ENCODE results near the gene GOLGA3.
"Not testable (repeated sequence)": the region's sequence is repeated elsewhere in the genome, so short reads cannot be mapped to it uniquely, and the experiment has no call there.

GOLGA3 gene, protein sequence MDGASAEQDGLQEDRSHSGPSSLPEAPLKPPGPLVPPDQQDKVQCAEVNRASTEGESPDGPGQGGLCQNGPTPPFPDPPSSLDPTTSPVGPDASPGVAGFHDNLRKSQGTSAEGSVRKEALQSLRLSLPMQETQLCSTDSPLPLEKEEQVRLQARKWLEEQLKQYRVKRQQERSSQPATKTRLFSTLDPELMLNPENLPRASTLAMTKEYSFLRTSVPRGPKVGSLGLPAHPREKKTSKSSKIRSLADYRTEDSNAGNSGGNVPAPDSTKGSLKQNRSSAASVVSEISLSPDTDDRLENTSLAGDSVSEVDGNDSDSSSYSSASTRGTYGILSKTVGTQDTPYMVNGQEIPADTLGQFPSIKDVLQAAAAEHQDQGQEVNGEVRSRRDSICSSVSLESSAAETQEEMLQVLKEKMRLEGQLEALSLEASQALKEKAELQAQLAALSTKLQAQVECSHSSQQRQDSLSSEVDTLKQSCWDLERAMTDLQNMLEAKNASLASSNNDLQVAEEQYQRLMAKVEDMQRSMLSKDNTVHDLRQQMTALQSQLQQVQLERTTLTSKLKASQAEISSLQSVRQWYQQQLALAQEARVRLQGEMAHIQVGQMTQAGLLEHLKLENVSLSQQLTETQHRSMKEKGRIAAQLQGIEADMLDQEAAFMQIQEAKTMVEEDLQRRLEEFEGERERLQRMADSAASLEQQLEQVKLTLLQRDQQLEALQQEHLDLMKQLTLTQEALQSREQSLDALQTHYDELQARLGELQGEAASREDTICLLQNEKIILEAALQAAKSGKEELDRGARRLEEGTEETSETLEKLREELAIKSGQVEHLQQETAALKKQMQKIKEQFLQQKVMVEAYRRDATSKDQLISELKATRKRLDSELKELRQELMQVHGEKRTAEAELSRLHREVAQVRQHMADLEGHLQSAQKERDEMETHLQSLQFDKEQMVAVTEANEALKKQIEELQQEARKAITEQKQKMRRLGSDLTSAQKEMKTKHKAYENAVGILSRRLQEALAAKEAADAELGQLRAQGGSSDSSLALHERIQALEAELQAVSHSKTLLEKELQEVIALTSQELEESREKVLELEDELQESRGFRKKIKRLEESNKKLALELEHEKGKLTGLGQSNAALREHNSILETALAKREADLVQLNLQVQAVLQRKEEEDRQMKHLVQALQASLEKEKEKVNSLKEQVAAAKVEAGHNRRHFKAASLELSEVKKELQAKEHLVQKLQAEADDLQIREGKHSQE (N-terminal part only)

DNA sequence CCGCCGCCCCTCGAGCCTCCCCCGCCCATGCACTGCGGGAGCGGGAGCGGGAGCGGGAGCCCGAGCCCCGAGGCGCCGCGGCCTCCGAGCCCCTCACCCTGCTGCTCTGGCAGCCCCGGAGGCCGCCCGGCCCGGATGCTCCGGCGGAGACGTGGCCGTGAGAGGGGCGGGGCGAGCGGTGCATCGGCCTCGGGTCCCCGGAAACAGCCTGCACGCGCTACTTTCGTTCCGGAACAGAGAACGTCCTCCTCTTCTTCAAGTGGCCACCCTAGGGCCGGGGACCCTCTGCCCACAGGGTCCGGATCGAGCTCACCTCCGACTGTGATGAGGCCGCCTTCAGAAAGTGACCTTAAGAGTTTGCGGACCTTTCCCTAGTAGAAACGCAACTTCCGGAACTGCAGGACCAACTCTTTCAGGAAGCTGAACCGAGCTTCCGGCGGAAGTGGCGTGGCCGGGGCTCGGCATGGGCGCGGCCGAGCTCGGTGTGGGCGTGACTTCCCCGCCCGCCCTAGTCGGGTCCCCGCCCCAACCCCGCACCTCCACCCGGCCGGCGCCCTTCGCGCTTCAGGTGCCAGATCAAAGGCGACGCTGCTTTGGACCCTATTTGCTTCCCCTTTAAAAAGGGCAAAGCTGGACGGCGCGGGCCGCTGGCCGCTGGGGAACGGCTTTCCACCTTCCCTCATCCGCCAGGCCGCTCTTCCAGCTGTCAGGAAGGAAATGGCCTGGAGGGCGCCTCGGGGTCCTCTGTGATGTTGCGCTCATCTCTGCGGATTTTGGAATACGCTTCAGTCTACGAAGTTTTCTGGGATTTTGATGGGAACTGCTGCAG lies at the start of gene GOLGA3:
GOLGA3 (minus strand) TSS at position 164 of the 829 bp plus-strand sequence. CDS start 6,741 bp downstream, outside the sequence.
- H3K4me3 ChIP-seq (ENCODE audit: low read depth, low read length): peak within 1 kb of the TSS; percentile 96
- peak within 1 kb of the TSS; percentile 100 for H3K9ac ChIP-seq (ENCODE audit: low read depth, low read length)
- H3K36me3 ChIP-seq (ENCODE audit: control insufficient read depth, insufficient read depth, low read length): peaks cover 16% of the 10 kb centered on the region
- H3K4me1 ChIP-seq (ENCODE audit: control insufficient read depth, insufficient read depth, low read length): peaks cover 3% of the 10 kb centered on the region
- no peaks in the 10 kb centered on the region for H3K9me3 ChIP-seq (ENCODE audit: control insufficient read depth, insufficient read depth, low read length)
- H3K27me3 ChIP-seq (ENCODE audit: control insufficient read depth, insufficient read depth, low read length): no peaks in the 10 kb centered on the region

DNA sequence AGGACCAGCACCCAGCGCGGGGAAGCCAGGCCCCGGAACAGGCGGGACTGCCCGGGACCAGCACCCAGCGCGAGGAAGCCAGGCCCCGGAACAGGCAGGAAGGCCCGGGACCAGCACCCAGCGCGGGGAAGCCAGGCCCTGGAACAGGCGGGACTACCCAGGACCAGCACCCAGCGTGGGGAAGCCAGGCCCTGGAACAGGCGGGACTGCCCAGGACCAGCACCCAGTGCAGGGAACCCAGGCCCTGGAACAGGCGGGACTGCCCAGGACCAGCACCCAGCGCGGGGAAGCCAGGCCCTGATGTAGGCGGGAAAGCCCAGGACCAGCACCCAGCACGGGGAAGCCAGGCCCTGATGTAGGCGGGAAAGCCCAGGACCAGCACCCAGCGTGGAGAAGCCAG lies 46.0 kb upstream of the GOLGA3 start:
- peaks cover 29% of the 10 kb centered on the region for H3K36me3 ChIP-seq (ENCODE audit: control insufficient read depth, insufficient read depth, low read length)
- not testable (repeated sequence) for H3K9me3 ChIP-seq (ENCODE audit: control insufficient read depth, insufficient read depth, low read length); H3K27me3 ChIP-seq (ENCODE audit: control insufficient read depth, insufficient read depth, low read length); H3K4me3 ChIP-seq (ENCODE audit: low read depth, low read length); H3K9ac ChIP-seq (ENCODE audit: low read depth, low read length); H3K4me1 ChIP-seq (ENCODE audit: control insufficient read depth, insufficient read depth, low read length)

DNA sequence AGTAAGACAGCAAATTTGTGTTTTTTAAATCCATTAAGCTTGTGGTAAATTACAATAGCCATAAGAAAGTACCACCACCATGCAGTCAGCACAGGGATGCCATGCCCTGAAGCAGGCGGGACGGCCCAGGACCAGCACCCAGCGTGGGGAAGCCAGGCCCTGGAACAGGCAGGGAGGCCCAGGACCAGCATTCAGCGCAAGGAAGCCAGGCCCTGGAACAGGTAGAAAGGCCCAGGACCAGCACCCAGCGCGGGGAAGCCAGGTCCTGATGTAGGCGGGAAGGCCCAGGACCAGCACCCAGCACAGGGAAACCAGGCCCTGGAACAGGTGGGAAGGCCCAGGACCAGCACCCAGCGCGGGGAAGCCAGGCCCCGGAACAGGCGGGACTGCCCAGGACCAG lies 45.5 kb upstream of the GOLGA3 start:
- H3K4me3 ChIP-seq (ENCODE audit: low read depth, low read length): no peak overlapping the region
- no peaks in the 10 kb centered on the region for H3K4me1 ChIP-seq (ENCODE audit: control insufficient read depth, insufficient read depth, low read length)
- no peaks in the 10 kb centered on the region for H3K27me3 ChIP-seq (ENCODE audit: control insufficient read depth, insufficient read depth, low read length)
- H3K36me3 ChIP-seq (ENCODE audit: control insufficient read depth, insufficient read depth, low read length): peaks cover 33% of the 10 kb centered on the region
- no peaks in the 10 kb centered on the region for H3K9me3 ChIP-seq (ENCODE audit: control insufficient read depth, insufficient read depth, low read length)
- H3K9ac ChIP-seq (ENCODE audit: low read depth, low read length): no peak overlapping the region

DNA sequence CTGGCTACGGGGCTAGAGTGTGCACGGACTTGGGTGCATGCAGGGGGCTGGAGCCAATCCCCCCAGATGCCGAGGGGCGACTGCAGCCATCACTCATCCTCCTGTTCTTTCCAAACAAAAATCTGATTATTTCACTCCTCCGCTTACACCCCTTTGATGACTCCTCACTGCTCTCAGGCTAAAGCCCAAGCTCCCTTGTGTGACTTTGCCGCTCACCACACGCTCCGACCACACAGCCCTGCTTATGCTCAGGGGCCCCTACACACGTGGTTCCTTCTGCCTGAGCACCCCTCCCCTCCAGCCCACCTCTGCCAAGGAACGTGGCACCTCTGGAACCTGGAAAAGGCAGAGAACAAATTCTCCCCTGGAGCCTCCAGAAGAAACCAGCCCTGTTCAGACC lies 45.1 kb upstream of the GOLGA3 start:
- Histone ChIP-seq H3K9me3 (ENCODE audit: control insufficient read depth, insufficient read depth, low read length) (no peaks in the 10 kb centered on the region), H3K4me3 (ENCODE audit: low read depth, low read length) (no peak overlapping the region), H3K27me3 (ENCODE audit: control insufficient read depth, insufficient read depth, low read length) (no peaks in the 10 kb centered on the region), H3K9ac (ENCODE audit: low read depth, low read length) (no peak overlapping the region), H3K36me3 (ENCODE audit: control insufficient read depth, insufficient read depth, low read length) (peaks cover 34% of the 10 kb centered on the region), H3K4me1 (ENCODE audit: control insufficient read depth, insufficient read depth, low read length) (no peaks in the 10 kb centered on the region)

DNA sequence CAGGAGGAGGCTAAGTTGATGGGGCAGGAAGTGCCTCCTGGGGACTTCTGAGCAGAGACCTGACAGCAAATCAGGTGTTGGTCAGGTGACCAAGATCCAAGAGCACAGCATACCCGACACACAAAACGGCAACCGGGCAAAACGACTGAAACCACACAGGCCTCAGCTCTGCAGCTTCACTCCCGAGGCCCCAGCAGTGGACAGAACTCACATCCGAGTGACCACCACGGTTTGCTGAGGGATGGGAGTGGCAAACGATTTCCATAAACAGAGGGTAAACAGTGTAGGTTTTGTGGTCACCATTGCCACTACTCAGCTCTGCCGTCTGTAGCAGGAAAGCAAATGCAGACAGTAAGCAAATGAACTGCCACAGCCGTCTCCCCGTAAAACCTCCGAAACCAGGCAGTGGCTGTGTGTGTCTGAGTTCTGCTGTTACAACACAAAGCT lies 44.3 kb upstream of the GOLGA3 start:
- Histone ChIP-seq H3K4me1 (ENCODE audit: control insufficient read depth, insufficient read depth, low read length) (no peaks in the 10 kb centered on the region), H3K4me3 (ENCODE audit: low read depth, low read length) (no peak overlapping the region), H3K9ac (ENCODE audit: low read depth, low read length) (no peak overlapping the region), H3K9me3 (ENCODE audit: control insufficient read depth, insufficient read depth, low read length) (no peaks in the 10 kb centered on the region), H3K36me3 (ENCODE audit: control insufficient read depth, insufficient read depth, low read length) (peaks cover 34% of the 10 kb centered on the region), H3K27me3 (ENCODE audit: control insufficient read depth, insufficient read depth, low read length) (no peaks in the 10 kb centered on the region)

DNA sequence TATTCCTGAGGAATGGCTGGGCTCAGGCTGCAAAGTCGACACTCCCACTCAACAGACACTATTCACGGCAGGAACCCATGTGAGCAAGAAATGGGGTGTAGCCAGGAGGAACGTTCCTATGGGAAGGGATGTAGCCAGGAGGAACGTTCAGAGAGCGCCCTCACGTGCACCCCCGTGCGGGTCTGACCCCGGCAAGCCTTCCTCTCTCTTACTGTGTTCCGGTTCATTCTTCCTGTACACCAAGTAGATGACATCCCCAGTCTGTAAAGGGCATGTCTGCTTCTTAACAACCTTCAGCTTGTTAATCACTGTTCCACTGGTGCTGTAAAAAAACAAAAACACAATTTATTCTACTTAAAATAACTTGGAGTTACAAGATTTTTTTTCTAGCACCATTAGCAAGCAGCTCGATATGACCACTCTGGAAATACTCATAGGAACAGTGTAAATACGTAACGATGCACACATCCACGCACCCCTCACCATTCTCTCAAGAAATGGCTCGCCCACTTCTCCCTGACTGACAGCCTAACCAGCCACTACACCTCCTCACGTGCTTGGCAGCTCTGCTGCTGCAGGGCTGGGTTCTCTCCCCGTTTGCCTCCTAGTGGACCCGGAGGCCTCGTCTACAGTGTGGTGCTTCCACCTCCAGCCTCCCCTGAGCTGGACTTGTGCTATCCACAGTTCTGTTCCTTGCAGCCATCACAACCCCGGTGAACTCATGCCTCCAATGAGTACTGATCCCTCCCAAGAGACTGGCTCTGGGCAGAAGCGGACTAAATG lies 43.6 kb upstream of the GOLGA3 start:
- Histone ChIP-seq H3K4me3 (ENCODE audit: low read depth, low read length) (no peak overlapping the region), H3K4me1 (ENCODE audit: control insufficient read depth, insufficient read depth, low read length) (no peaks in the 10 kb centered on the region), H3K27me3 (ENCODE audit: control insufficient read depth, insufficient read depth, low read length) (no peaks in the 10 kb centered on the region), H3K9me3 (ENCODE audit: control insufficient read depth, insufficient read depth, low read length) (no peaks in the 10 kb centered on the region), H3K36me3 (ENCODE audit: control insufficient read depth, insufficient read depth, low read length) (peaks cover 38% of the 10 kb centered on the region), H3K9ac (ENCODE audit: low read depth, low read length) (no peak overlapping the region)

DNA sequence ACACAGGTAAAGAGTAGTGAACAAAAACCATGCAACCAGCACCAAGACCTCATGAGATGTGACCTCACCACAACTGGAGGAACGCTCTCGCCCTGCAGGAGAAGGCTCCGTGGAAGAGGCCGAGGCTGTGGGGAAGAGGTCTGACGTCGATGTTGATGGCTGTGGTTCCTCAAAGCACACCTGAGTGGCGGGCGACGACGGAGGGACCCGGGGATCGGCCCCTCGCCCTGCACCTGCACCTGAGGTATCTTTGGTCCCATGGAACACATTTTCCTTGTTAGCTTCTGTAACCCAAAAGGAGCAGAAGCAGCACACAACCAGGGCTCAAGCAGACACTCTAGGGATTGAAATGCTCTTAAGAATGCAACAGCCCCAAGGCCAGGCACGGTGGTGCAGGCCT lies 40.9 kb upstream of the GOLGA3 start:
- Histone ChIP-seq H3K27me3 (ENCODE audit: control insufficient read depth, insufficient read depth, low read length) (no peaks in the 10 kb centered on the region), H3K4me3 (ENCODE audit: low read depth, low read length) (no peak overlapping the region), H3K9ac (ENCODE audit: low read depth, low read length) (no peak overlapping the region), H3K4me1 (ENCODE audit: control insufficient read depth, insufficient read depth, low read length) (no peaks in the 10 kb centered on the region), H3K9me3 (ENCODE audit: control insufficient read depth, insufficient read depth, low read length) (no peaks in the 10 kb centered on the region), H3K36me3 (ENCODE audit: control insufficient read depth, insufficient read depth, low read length) (peaks cover 34% of the 10 kb centered on the region)

DNA sequence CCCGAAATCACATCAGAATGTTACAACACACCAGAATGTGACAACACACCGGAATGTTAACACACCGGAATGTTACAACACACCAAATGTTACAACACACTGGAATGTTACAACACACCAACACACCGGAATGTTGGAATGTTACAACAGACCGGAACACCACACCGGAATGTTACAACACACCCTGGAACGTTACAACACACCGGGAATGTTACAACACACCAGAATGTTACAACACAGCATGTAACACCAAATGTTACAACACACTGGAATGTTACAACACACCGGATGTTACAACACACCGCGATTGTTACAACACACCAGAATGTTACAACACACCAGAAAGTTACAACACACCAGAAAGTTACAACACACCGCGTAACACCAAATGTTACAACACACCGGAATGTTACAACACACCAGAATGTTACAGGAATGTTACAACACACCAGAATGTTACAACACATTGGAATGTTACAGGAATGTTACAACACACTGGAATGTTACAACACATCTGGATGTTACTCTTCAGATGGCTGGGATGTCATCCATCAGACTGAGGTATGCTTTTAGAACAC lies 37.7 kb upstream of the GOLGA3 start:
- no peaks in the 10 kb centered on the region for H3K27me3 ChIP-seq (ENCODE audit: control insufficient read depth, insufficient read depth, low read length)
- no peak overlapping the region for H3K9ac ChIP-seq (ENCODE audit: low read depth, low read length)
- peaks cover 28% of the 10 kb centered on the region for H3K36me3 ChIP-seq (ENCODE audit: control insufficient read depth, insufficient read depth, low read length)
- no peaks in the 10 kb centered on the region for H3K9me3 ChIP-seq (ENCODE audit: control insufficient read depth, insufficient read depth, low read length)
- no peak overlapping the region for H3K4me3 ChIP-seq (ENCODE audit: low read depth, low read length)
- no peaks in the 10 kb centered on the region for H3K4me1 ChIP-seq (ENCODE audit: control insufficient read depth, insufficient read depth, low read length)

DNA sequence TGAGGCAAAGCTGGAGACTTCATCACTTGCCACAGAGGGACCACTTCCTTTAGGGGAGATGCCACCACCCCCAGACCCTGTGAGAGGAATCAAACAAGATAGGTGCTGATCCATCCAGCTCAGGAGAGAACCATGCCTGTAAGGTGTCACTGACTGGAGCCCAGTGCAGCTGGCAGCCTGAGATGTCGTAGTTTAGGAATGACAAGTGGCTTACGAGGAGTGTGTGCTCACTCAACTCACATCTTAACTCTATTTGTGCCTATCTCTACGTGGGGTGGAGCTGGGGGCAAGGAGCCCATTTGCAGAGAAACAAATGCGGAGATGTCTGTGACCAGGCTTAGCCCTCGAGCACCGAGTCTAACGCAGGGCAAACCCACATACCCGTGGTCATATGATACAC lies 32.9 kb upstream of the GOLGA3 start:
- Histone ChIP-seq H3K27me3 (ENCODE audit: control insufficient read depth, insufficient read depth, low read length) (no peaks in the 10 kb centered on the region), H3K9ac (ENCODE audit: low read depth, low read length) (no peak overlapping the region), H3K4me1 (ENCODE audit: control insufficient read depth, insufficient read depth, low read length) (no peaks in the 10 kb centered on the region), H3K36me3 (ENCODE audit: control insufficient read depth, insufficient read depth, low read length) (peaks cover 26% of the 10 kb centered on the region), H3K4me3 (ENCODE audit: low read depth, low read length) (no peak overlapping the region), H3K9me3 (ENCODE audit: control insufficient read depth, insufficient read depth, low read length) (no peaks in the 10 kb centered on the region)

DNA sequence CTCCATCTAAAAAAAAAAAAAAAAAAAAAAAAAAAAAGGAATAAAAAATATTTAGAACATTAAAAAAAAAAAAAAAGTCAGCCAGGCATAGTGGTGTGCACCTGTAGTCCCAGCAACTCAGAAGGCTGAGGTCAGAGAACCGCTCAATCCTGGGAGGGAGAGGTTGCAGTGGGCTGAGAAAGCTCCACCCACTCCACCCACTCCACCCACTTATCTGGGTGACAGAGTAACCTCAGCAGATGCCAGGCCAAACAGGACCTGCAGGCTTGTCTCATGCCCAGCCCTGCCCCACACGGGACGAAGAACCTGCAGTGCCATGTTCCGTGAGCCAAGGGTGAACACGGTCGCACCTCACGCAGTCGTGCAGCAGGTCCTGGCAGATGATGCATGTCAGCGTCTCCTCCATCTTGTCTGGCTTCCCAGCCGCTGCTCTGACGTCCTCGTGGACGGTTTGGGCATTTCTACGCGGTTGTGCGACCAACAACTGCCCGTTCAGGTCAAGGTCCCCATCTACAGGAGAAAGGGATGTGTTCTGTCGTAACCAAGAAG lies 30.1 kb upstream of the GOLGA3 start:
- Histone ChIP-seq H3K36me3 (ENCODE audit: control insufficient read depth, insufficient read depth, low read length) (peaks cover 39% of the 10 kb centered on the region), H3K27me3 (ENCODE audit: control insufficient read depth, insufficient read depth, low read length) (no peaks in the 10 kb centered on the region), H3K9ac (ENCODE audit: low read depth, low read length) (no peak overlapping the region), H3K9me3 (ENCODE audit: control insufficient read depth, insufficient read depth, low read length) (no peaks in the 10 kb centered on the region), H3K4me1 (ENCODE audit: control insufficient read depth, insufficient read depth, low read length) (no peaks in the 10 kb centered on the region), H3K4me3 (ENCODE audit: low read depth, low read length) (no peak overlapping the region)

Measured in iPS-15b (cell line).